Raji (cell line): ENCODE data around the gene SHROOM3.

Experiments used
- POLR2A ChIP-seq: IDR thresholded peaks from 2 replicates; pipeline ENCODE4 v1.6.1; 2011; ENCODE audit warnings: low read depth, low read length, control low read depth; ENCODE audit not compliant: insufficient read depth

The SHROOM3 gene

GRCh38 chr4:76620723-76621468 lies 185.9 kb downstream of the SHROOM3 start:
- no peak for TF ChIP-seq POLR2A

GRCh38 chr4:76622126-76622525 lies 187.1 kb downstream of the SHROOM3 start:
- TF ChIP-seq POLR2A = no peak

GRCh38 chr4:76622717-76623116 lies 187.7 kb downstream of the SHROOM3 start:
- TF ChIP-seq POLR2A = no peak

- no peak for TF ChIP-seq POLR2A
Observed at GRCh38 chr4:76623217-76624045, 188.4 kb downstream of the SHROOM3 start.

GRCh38 chr4:76624241-76624681 lies 189.2 kb downstream of the SHROOM3 start:
- no peak for TF ChIP-seq POLR2A

- TF ChIP-seq POLR2A = no peak
Observed at GRCh38 chr4:76624931-76625715, 190.1 kb downstream of the SHROOM3 start.

GRCh38 chr4:76626686-76627465 lies 191.8 kb downstream of the SHROOM3 start:
- no peak for TF ChIP-seq POLR2A

- no peak for TF ChIP-seq POLR2A
Observed at GRCh38 chr4:76628251-76628650, 193.2 kb downstream of the SHROOM3 start.

GRCh38 chr4:76630741-76631140 lies 195.7 kb downstream of the SHROOM3 start:
- TF ChIP-seq POLR2A = no peak

- TF ChIP-seq POLR2A = no peak
Observed at GRCh38 chr4:76634220-76634619, 199.2 kb downstream of the SHROOM3 start.

GRCh38 chr4:76637712-76638361 lies 202.8 kb downstream of the SHROOM3 start:
- TF ChIP-seq POLR2A = no peak

- TF ChIP-seq POLR2A = no peak
Observed at GRCh38 chr4:76639288-76639687, 204.3 kb downstream of the SHROOM3 start.

GRCh38 chr4:76640353-76640910 lies 205.4 kb downstream of the SHROOM3 start:
- no peak for TF ChIP-seq POLR2A

- no peak for TF ChIP-seq POLR2A
Observed at GRCh38 chr4:76641351-76641750, 206.3 kb downstream of the SHROOM3 start.
